Fibroblast of lung (primary cell): Measurements from ENCODE around the gene CHST11. TPM values are rescaled to one million over a fixed set of nuclear protein-coding genes. Genes with fewer than 3 reads are reported as not detected.
"Not testable (repeated sequence)": the region's sequence is repeated elsewhere in the genome, so short reads cannot be mapped to it uniquely, and the experiment has no call there.

Experiments
- DNase-seq, 2 donors: peaks; one replicate each; pipeline versions ENCODE4 v3.0.0 to v3.0.0-alpha.2; 2010; ENCODE audit warnings: low read depth in 2 of 2
- H2AFZ ChIP-seq: 2 replicates; pipeline ENCODE4 v1.5.1; 2012; ENCODE audit warnings: low read length, control low read depth, inconsistent platforms
- H3K27ac ChIP-seq: 2 replicates; pipeline ENCODE4 v1.5.1; 2011; ENCODE audit warnings: low read length, control low read depth; ENCODE audit not compliant: insufficient read depth
- H3K27me3 ChIP-seq: 2 replicates; pipeline ENCODE4 v1.5.1; 2011; ENCODE audit warnings: mild to moderate bottlenecking, low read length; ENCODE audit not compliant: control insufficient read depth, insufficient read depth
- H3K36me3 ChIP-seq: 2 replicates; pipeline ENCODE4 v1.5.1; 2011; ENCODE audit warnings: low read length; ENCODE audit not compliant: control insufficient read depth, insufficient read depth
- H3K4me1 ChIP-seq: 2 replicates; pipeline ENCODE4 v1.5.1; 2011; ENCODE audit warnings: low read length; ENCODE audit not compliant: control insufficient read depth, insufficient read depth; ENCODE audit errors: extremely low read depth
- H3K4me2 ChIP-seq: 2 replicates; pipeline ENCODE4 v1.5.1; 2011; ENCODE audit warnings: low read length, control low read depth; ENCODE audit not compliant: insufficient read depth; ENCODE audit errors: extremely low read depth
- H3K4me3 ChIP-seq, 4 experiments: fragments of 200-600 bp in 1 of 4; sonication (generic) in 1 of 4; replicated peaks in 1 of 4; 2 replicates each; pipeline ENCODE4 v1.5.1; 2011 to 2016; ENCODE audit warnings: low read length in 4 of 4, low read depth in 3 of 4, mild to moderate bottlenecking in 3 of 4, control low read depth in 2 of 4, inconsistent platforms in 1 of 4, mixed read lengths in 1 of 4; ENCODE audit not compliant: insufficient read depth in 1 of 4; ENCODE audit errors: control extremely low read depth in 1 of 4
- H3K79me2 ChIP-seq: 2 replicates; pipeline ENCODE4 v1.5.1; 2012; ENCODE audit warnings: mild to moderate bottlenecking, low read length, inconsistent platforms; ENCODE audit not compliant: control insufficient read depth, insufficient read depth
- H3K9ac ChIP-seq: 2 replicates; pipeline ENCODE4 v1.5.1; 2011; ENCODE audit warnings: mild to moderate bottlenecking, low read length, control low read depth; ENCODE audit not compliant: insufficient read depth
- H3K9me3 ChIP-seq: 2 replicates; pipeline ENCODE4 v1.5.1; 2012; ENCODE audit warnings: low read depth, low read length; ENCODE audit not compliant: control insufficient read depth, insufficient read depth
- H4K20me1 ChIP-seq: 2 replicates; pipeline ENCODE4 v1.5.1; 2011; ENCODE audit warnings: low read length; ENCODE audit not compliant: control insufficient read depth, insufficient read depth; ENCODE audit errors: extremely low read depth
- CTCF ChIP-seq, 2 donors: IDR thresholded peaks in 1 of 2; conservative IDR thresholded peaks in 1 of 2; 1 replicate in 1 of 2; 2 replicates in 1 of 2; pipeline ENCODE4 v1.5.1; 2011 to 2012; ENCODE audit warnings: low read length in 2 of 2, control low read depth in 1 of 2, inconsistent platforms in 1 of 2, low read depth in 1 of 2, mild to moderate bottlenecking in 1 of 2
- EZH2 ChIP-seq: IDR thresholded peaks from 2 replicates; pipeline ENCODE4 v1.5.1; 2012; ENCODE audit warnings: low read length, control low read depth, mild to moderate bottlenecking; ENCODE audit errors: missing control alignments
- polyA plus RNA-seq, 2 donors: library from polyadenylated mRNA; depleted of rRNA in 1 of 2; stranded (reverse) in 1 of 2; unstranded in 1 of 2; fragments of >200 nt; gene quantifications; 2 replicates each; pipeline ENCODE4 v1.2.1, GENCODE V29; 2011 to 2012; ENCODE audit warnings: missing spikeins in 1 of 2
- total RNA-seq: library from RNA; depleted of rRNA; stranded (reverse); fragments of >200 nt; gene quantifications from 2 replicates; pipeline ENCODE4 v1.2.1, GENCODE V29; 2014

CHST11 gene
- total and polyA plus RNA-seq, 2 donors (not counting 1 experiment from before 2014, with no cell fraction given) = 3.5 to 9.1 TPM

GRCh38 chr12:104741497-104742367, 285.0 kb downstream of the CHST11 start:
- H4K20me1 ChIP-seq = no peaks in the 10 kb centered on the region
- TF ChIP-seq CTCF (conservative IDR thresholded peaks at IDR 0.05 in 1 of 2, IDR thresholded peaks at IDR 0.05 in 1 of 2; ENCODE audit: low read depth in 1 of 2, low read length in 2 of 2) = no peak
- no peak for TF ChIP-seq EZH2

GRCh38 chr12:104742551-104743201, 285.9 kb downstream of the CHST11 start:
- Histone ChIP-seq H3K4me3 (no peak overlapping the region), H4K20me1 (no peaks in the 10 kb centered on the region), H2AFZ (no peak overlapping the region), H3K27me3 (no peaks in the 10 kb centered on the region), H3K79me2 (no peaks in the 10 kb centered on the region), H3K9me3 (no peaks in the 10 kb centered on the region), H3K4me2 (no peak overlapping the region), H3K4me1 (no peaks in the 10 kb centered on the region), H3K36me3 (no peaks in the 10 kb centered on the region), H3K27ac (no peak overlapping the region), H3K9ac (no peak overlapping the region)
- DNase-seq = no peak
- TF ChIP-seq CTCF (conservative IDR thresholded peaks at IDR 0.05 in 1 of 2, IDR thresholded peaks at IDR 0.05 in 1 of 2; ENCODE audit: low read depth in 1 of 2, low read length in 2 of 2) = no peak
- TF ChIP-seq EZH2 = no peak

More at GRCh38 chr12:104741497-104742367, 285.0 kb downstream of the CHST11 start:
- H3K4me3 ChIP-seq = no peak overlapping the region
- no peak overlapping the region for H3K27ac ChIP-seq
- no peak overlapping the region for H3K4me2 ChIP-seq
- H3K9me3 ChIP-seq = no peaks in the 10 kb centered on the region
- H3K36me3 ChIP-seq = no peaks in the 10 kb centered on the region
- DNase-seq = peak in 1 of 2 donors; percentile 16
- H2AFZ ChIP-seq = no peak overlapping the region
- H3K9ac ChIP-seq = no peak overlapping the region
- H3K4me1 ChIP-seq = no peaks in the 10 kb centered on the region
- no peaks in the 10 kb centered on the region for H3K27me3 ChIP-seq
- no peaks in the 10 kb centered on the region for H3K79me2 ChIP-seq

- Histone ChIP-seq H3K27ac (no peak overlapping the region), H4K20me1 (no peaks in the 10 kb centered on the region), H3K79me2 (no peaks in the 10 kb centered on the region), H3K9ac (no peak overlapping the region), H3K36me3 (no peaks in the 10 kb centered on the region), H3K4me3 (no peak overlapping the region), H3K4me2 (no peak overlapping the region), H3K27me3 (no peaks in the 10 kb centered on the region), H3K4me1 (no peaks in the 10 kb centered on the region), H2AFZ (no peak overlapping the region), H3K9me3 (no peaks in the 10 kb centered on the region)
- no peak for DNase-seq
- no peak for TF ChIP-seq EZH2
- no peak for TF ChIP-seq CTCF (conservative IDR thresholded peaks at IDR 0.05 in 1 of 2, IDR thresholded peaks at IDR 0.05 in 1 of 2; ENCODE audit: low read depth in 1 of 2, low read length in 2 of 2)
Observed at GRCh38 chr12:104743202-104743580, 286.4 kb downstream of the CHST11 start.

GRCh38 chr12:104743753-104744548, 287.2 kb downstream of the CHST11 start:
- H3K27me3 ChIP-seq, H4K20me1 ChIP-seq, H3K4me3 ChIP-seq, H2AFZ ChIP-seq, H3K9me3 ChIP-seq, H3K9ac ChIP-seq, H3K36me3 ChIP-seq, DNase-seq, H3K27ac ChIP-seq, H3K4me2 ChIP-seq, H3K4me1 ChIP-seq, H3K79me2 ChIP-seq: not testable (repeated sequence)
